NCI-H2196 (cell line): Measurements from ENCODE around the gene AOPEP.
A peak's percentile ranks its signal among the peaks of the same experiment; 100 is the strongest.

Source experiments
- DNase-seq: peaks from one replicate; lab custom pipeline; 2025; ENCODE audit not compliant: unreplicated experiment; lab: John Stamatoyannopoulos, UW

Gene AOPEP

GRCh38 chr9:94911986-94912635 lies 185.6 kb downstream of the AOPEP start:
- DNase-seq: no peak

- no peak for DNase-seq
Observed at GRCh38 chr9:94912700-94913249, 186.3 kb downstream of the AOPEP start.

- DNase-seq: no peak
Observed at GRCh38 chr9:94913550-94913949, 187.1 kb downstream of the AOPEP start.

GRCh38 chr9:94915476-94916450 lies 189.3 kb downstream of the AOPEP start:
- no peak for DNase-seq

GRCh38 chr9:94916956-94917355 lies 190.5 kb downstream of the AOPEP start:
- DNase-seq: peak; percentile 42

- DNase-seq: no peak
Observed at GRCh38 chr9:94918038-94918753, 191.7 kb downstream of the AOPEP start.

GRCh38 chr9:94919376-94920098 lies 193.0 kb downstream of the AOPEP start:
- no peak for DNase-seq

- DNase-seq: no peak
Observed at GRCh38 chr9:94920420-94921091, 194.1 kb downstream of the AOPEP start.

- no peak for DNase-seq
Observed at GRCh38 chr9:94921092-94921471, 194.6 kb downstream of the AOPEP start.

GRCh38 chr9:94921656-94922055 lies 195.2 kb downstream of the AOPEP start:
- DNase-seq: no peak

- DNase-seq: peak; percentile 25
Observed at GRCh38 chr9:94922098-94922607, 195.7 kb downstream of the AOPEP start.

GRCh38 chr9:94922691-94923107 lies 196.2 kb downstream of the AOPEP start:
- no peak for DNase-seq

GRCh38 chr9:94923326-94924089 lies 197.0 kb downstream of the AOPEP start:
- no peak for DNase-seq

- no peak for DNase-seq
Observed at GRCh38 chr9:94925751-94926430, 199.4 kb downstream of the AOPEP start.

- no peak for DNase-seq
Observed at GRCh38 chr9:94926431-94926800, 199.9 kb downstream of the AOPEP start.

- DNase-seq: no peak
Observed at GRCh38 chr9:94927048-94927761, 200.7 kb downstream of the AOPEP start.

GRCh38 chr9:94927762-94928670 lies 201.5 kb downstream of the AOPEP start:
- no peak for DNase-seq
